ENCODE measurements around the gene TET2.

Gene TET2

DNA sequence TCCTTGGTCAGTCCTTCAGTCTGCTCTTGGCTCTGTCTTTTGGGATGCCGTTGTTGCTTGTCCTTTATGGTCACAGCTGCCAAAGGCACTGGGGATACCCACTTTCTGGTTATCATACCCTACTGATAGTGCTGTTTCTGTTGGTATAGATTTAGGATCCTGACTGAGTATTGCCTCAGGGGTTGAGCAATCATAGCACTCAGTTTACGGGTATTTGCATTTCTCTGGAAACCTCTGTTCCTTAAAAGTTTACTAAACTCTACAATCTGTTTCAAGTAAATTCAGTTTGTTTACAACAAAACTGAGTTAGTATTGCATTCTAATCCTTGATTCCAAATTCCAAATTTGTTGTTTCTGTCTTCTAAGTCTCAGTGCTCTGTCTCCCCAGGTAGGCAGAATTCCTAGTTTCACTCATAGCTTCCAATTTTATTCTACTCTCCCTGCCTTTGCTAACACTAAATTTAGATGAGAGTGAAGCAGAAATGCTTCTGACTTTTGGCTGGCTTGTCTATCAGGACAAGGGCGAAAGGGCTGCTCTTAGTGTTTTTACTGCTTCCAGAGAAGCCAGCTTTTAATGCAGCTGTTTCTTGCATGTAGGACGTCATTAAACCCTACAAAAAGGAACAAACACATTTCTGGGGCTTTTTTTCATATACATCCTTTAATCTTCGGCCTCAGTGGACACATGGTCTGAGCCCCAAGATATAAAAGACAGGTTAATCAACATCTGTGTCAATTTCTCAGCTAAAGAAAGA, 17.2 kb upstream of the TET2 start:
- Mint-ChIP-seq H3K36me3 (no peaks in the 10 kb centered on the region), H3K27ac (no peak overlapping the region), H3K9me3 (no peaks in the 10 kb centered on the region), H3K4me3 (no peak overlapping the region), H3K4me1 (no peaks in the 10 kb centered on the region), H3K27me3 (no peaks in the 10 kb centered on the region)
- ATAC-seq, result no peak

DNA sequence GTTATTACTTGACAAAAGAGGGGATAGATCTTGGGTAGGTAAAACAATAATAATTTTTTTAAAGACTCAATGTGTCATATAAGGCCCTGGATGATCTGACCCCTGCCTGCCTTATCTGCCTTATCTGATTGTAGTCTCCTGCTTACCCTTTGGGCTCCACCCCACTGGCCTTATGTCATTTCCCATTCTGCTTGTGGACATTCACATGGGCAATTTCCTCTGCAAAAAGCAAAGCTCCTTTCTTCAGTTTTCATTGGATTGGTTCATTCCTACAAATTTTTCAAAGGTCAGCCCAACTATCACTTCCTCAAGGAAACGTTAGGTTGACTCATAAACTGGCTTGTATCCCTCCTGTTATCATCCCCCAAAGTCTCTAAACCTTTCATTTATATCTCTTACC, 15.7 kb upstream of the TET2 start:
- H3K4me1 Mint-ChIP-seq, result no peaks in the 10 kb centered on the region
- no peak overlapping the region for H3K4me3 Mint-ChIP-seq

DNA sequence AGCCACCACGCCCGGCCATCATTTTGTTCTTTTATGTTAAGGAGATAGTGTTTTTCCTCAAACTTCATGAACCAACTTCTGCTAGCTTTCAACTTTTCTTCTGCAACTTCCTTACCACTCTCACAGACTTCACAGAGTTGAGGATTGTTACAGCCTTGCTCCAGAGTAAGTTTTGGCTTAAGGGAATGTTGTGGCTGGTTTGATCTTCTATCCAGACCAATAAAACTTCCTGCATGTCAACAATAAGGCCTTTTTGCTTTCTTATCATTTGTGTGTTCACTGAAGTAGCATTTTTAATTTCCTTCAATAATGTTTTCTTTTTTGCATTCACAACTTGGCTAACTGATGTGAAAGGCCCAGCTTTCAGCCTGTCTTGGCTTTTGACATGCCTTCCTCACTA, 12.7 kb upstream of the TET2 start:
- H3K36me3 Mint-ChIP-seq, result no peaks in the 10 kb centered on the region
- H3K4me3 Mint-ChIP-seq, result no peak overlapping the region

More for the DNA sequence above, 15.7 kb upstream of the TET2 start:
- no peaks in the 10 kb centered on the region for H3K36me3 Mint-ChIP-seq
- H3K9me3 Mint-ChIP-seq, result no peaks in the 10 kb centered on the region
- H3K27ac Mint-ChIP-seq, result no peak overlapping the region
- no peak for ATAC-seq
- no peaks in the 10 kb centered on the region for H3K27me3 Mint-ChIP-seq

DNA sequence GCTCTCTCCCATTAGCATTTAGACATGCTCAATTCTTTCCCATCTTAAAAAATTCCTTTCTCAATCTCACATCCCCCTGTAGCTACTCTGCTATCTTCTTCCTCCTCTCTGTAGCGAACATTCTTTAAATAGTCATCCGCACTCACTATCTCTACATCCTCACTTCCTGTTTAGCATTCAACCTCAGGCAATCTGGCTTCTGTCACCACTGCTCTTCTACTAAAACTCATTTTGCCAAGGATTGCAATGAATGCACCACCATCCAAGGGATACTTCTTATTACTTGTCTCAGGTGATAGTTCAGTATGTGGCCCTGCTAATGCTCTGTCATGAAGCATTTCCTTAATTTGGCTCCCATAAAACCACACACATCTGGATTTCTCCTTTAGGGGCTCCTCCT, 10.9 kb upstream of the TET2 start:
- H3K4me1 Mint-ChIP-seq, result no peaks in the 10 kb centered on the region
- no peaks in the 10 kb centered on the region for H3K27me3 Mint-ChIP-seq
- no peak overlapping the region for H3K27ac Mint-ChIP-seq
- no peaks in the 10 kb centered on the region for H3K9me3 Mint-ChIP-seq
- H3K36me3 Mint-ChIP-seq, result no peaks in the 10 kb centered on the region
- no peak for ATAC-seq
- H3K4me3 Mint-ChIP-seq, result no peak overlapping the region

More for the DNA sequence above, 12.7 kb upstream of the TET2 start:
- no peak overlapping the region for H3K27ac Mint-ChIP-seq
- no peak for ATAC-seq
- no peaks in the 10 kb centered on the region for H3K27me3 Mint-ChIP-seq
- H3K4me1 Mint-ChIP-seq, result no peaks in the 10 kb centered on the region
- no peaks in the 10 kb centered on the region for H3K9me3 Mint-ChIP-seq

DNA sequence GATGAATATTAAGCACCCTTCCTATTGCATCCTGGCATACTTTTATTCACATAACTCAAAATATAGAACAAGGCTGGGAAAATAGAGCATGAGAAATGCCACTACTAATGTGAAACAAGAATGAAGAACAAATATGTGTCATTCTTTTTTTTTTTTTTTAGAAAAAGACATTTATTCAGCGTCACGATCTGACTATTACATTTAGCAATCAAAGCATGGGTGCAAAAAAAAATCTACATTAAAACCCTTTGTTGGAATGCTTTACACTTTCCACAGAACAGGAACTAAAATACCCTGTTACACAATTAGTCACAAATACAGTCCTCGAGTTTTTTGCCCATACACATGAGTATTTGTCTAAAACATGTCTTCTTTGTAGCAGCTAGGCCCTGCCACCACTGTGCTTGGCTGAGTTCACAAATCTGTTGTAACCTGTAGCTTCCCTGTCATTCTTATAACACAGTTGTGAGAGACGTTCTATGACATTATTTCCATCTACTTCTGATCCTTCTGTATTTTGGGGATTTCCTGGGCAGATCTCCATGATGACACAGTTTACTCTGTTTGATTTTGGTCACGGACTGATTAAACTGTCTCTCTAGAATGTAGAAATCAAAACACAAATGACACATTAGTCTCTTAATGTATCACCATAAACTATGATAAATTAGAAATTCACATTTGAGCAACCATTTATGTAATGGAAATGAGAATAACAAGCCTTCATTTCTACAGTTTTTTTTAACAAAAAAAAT, 9.4 kb upstream of the TET2 start:
- H3K9me3 Mint-ChIP-seq, result no peaks in the 10 kb centered on the region
- H3K4me1 Mint-ChIP-seq, result peaks cover 6% of the 10 kb centered on the region
- H3K36me3 Mint-ChIP-seq, result no peaks in the 10 kb centered on the region
- no peak overlapping the region for H3K4me3 Mint-ChIP-seq
- H3K27me3 Mint-ChIP-seq, result no peaks in the 10 kb centered on the region
- H3K27ac Mint-ChIP-seq, result no peak overlapping the region
- ATAC-seq, result no peak

DNA sequence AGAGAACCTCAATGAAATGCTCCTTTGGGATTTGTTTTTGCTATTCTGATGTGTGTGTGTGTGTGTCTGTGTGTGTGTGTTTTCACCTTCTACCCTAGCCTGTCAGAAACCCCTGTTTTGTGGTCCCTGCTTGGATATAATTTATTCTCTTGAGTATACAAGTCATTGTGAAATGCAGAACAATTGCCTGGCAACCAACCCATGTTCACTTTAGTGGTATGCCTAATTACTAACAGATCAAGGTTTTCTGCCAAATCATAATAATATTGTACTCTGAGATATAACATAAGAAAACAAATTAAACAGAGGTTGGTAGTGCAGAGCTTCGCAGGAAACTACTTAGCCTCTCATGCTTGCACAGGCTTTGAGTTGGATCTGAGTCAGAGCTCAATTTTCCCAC, 7.0 kb upstream of the TET2 start:
- ATAC-seq, result no peak
- no peak overlapping the region for H3K4me3 Mint-ChIP-seq
- H3K4me1 Mint-ChIP-seq, result peaks cover 15% of the 10 kb centered on the region
- no peaks in the 10 kb centered on the region for H3K9me3 Mint-ChIP-seq
- H3K27ac Mint-ChIP-seq, result no peak overlapping the region
- no peaks in the 10 kb centered on the region for H3K36me3 Mint-ChIP-seq
- no peaks in the 10 kb centered on the region for H3K27me3 Mint-ChIP-seq

DNA sequence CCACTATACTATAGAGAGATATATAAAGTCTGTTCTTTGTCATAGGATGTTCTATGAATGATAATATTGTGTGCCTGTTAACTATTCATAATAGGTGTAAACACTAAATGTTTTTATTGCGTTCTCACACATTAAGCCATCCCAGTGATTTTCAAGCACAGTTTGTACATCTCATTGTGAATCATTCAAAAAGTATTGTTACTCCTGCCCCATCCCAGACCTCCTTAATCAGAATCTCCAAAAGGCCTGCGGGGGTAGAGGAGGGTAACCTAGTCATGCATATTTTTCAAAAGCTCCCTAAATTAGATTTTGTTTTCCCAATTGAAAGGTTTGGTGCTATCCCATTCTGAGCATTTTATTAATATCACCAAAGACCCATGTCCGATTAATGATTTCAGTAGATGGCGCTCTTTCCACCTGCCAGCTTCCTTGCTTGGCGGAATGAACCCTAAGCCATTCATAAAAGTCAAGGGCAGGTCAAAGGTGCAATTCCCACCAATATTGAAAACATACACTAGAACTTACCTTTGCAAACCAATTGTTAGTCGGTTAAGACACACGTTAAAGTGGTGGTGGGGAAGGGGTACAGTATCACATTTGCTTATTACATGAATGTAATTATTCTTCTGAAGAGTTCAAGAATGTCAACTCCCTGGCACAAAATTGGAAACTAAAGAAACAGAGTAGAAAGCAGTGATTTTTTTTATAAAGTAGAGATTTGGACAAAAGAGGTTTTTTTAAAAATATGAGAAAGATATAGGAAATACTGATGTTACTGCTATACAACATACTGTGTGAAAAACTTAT, 5.8 kb upstream of the TET2 start:
- Mint-ChIP-seq H3K36me3 (no peaks in the 10 kb centered on the region), H3K4me3 (no peak overlapping the region), H3K4me1 (peaks cover 28% of the 10 kb centered on the region), H3K9me3 (no peaks in the 10 kb centered on the region), H3K27ac (no peak overlapping the region), H3K27me3 (no peaks in the 10 kb centered on the region)
- ATAC-seq, result peak; percentile 45

DNA sequence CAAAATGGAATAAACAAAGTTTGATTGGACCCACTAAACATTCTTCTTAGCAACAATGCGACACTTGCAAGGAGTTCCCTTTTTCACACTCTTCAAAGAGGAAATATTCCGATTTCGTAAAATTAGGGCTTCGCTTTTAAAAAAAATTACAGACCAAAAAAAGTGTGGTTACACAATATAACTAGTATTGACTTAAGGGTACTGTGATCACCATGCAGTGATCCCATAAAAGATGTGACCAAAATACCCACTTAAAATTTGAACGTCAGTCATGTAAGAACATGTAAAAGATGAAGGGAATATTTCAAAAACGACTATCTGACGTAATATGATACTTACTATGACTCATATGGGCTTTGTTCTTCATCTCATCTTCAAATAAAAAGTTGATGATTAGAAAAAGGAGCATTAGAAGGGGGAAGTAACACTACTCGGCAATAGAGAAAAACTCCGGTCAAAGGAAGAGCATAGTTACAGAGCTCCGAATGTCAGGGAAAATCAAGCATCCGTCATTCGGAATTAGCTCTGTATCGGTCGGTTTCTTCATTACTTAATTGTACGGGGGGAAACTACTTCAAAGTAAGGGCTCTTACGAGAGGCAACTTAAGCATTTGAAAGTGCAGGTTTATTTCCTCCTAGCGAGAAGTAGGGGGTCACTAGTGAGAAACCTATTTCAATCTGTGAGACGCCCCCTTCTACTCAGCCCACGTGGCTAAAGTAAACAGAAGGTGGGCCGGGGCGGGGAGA, 1.3 kb upstream of the TET2 start:
- Mint-ChIP-seq H3K4me1 (peaks cover 52% of the 10 kb centered on the region), H3K27ac (peak overlapping the region; percentile 99), H3K36me3 (no peaks in the 10 kb centered on the region), H3K4me3 (peak overlapping the region; percentile 89), H3K27me3 (no peaks in the 10 kb centered on the region), H3K9me3 (no peaks in the 10 kb centered on the region)
- ATAC-seq, result peak; percentile 1

DNA sequence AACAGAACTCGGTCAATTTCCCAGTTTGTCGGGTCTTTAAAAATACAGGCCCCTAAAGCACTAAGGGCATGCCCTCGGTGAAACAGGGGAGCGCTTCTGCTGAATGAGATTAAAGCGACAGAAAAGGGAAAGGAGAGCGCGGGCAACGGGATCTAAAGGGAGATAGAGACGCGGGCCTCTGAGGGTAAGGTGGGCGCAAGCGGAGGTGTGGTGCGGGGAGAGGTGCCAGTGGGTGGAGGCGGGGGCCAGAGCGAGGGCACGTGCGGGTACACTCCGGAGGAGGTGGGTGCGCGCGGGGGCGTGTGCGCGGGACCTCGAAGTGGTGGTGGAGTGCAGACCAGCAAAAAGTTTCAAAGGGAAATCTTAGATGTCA, 787 bp upstream of the TET2 start:
- ATAC-seq, result peak; percentile 59
- Mint-ChIP-seq H3K4me1 (peaks cover 57% of the 10 kb centered on the region), H3K9me3 (no peaks in the 10 kb centered on the region), H3K27me3 (no peaks in the 10 kb centered on the region), H3K27ac (peak overlapping the region; percentile 99), H3K4me3 (peak overlapping the region; percentile 89), H3K36me3 (no peaks in the 10 kb centered on the region)

DNA sequence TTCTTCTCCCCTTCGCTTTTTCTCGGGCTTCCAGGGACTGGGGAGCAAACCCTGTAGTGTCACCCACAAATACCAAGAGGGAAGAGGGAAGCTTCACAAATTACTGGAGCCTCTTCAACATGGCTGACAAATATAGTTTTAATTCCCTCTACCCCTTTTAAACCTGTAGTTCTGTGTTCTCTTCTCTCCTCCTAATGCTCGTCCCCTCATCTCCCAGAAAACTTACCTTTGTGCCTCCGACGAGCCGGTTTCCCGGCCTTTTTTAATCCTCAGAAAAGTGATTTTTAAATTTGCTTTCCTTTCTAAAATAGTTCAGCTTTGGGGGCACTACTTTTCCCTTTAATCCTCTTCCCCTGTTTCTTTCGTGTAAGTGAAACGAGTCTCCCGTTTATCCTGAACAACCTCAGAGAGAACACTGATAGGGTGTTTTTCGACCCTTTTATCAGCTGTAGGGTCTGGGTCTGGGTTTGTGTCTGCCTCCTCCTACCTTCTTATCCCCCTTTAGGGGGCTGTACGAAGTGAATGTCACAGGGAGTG, 408 bp downstream of the TET2 start:
- peak overlapping the region; percentile 89 for H3K4me3 Mint-ChIP-seq
- no peaks in the 10 kb centered on the region for H3K9me3 Mint-ChIP-seq
- no peaks in the 10 kb centered on the region for H3K27me3 Mint-ChIP-seq
- H3K27ac Mint-ChIP-seq, result peak overlapping the region; percentile 99
- ATAC-seq, result peak; percentile 11
- H3K4me1 Mint-ChIP-seq, result peaks cover 54% of the 10 kb centered on the region
- H3K36me3 Mint-ChIP-seq, result no peaks in the 10 kb centered on the region

DNA sequence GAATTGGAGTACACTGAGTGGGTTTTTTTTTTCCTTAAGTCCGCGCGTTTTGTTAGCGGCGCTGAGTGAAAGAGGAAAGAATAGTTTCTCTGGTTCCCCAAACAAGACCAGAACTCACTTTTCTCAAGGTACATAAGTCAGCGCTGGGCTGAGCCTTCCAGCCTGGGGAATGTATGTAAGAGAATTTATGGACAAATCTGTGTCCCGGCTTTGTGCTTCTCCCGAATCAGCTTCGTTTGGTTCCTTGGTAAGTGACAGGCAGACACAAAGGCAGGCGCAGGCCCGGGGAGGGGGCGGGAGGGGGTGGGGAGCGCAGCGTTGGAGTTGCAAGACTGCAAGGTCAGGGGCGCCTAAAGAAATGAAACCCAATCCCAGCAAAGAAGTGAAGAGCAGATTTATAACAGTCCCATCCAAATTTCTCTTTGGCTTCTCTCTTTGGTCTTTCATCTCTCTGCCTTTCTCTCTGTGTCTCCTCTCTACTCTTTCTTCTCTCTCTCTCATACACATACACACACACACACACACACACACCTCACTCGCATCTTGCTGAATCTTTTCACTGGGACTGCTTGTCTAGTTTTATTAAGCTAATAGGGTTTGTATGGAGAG, 981 bp downstream of the TET2 start:
- H3K36me3 Mint-ChIP-seq, result no peaks in the 10 kb centered on the region
- peaks cover 54% of the 10 kb centered on the region for H3K4me1 Mint-ChIP-seq
- H3K27ac Mint-ChIP-seq, result peak overlapping the region; percentile 99
- peak overlapping the region; percentile 89 for H3K4me3 Mint-ChIP-seq
- no peaks in the 10 kb centered on the region for H3K9me3 Mint-ChIP-seq
- no peaks in the 10 kb centered on the region for H3K27me3 Mint-ChIP-seq
- ATAC-seq, result no peak

DNA sequence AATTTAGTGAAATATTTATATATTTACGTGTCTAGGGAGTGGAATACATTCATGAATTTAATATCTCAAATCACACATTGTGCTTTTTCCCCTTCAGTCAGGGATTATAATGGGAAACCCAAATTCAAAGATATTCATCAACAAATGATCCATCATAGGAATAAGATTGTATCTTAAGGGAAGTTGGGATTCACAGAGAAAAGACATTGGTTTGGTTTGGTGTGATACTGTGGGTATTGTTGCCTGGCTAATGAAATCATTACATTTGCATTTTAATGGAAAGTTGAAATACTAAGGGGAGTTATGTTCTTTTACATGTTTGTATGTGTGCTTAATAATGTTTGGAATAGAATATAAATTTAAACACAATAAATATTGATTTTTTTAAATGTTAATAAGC, 1.7 kb downstream of the TET2 start:
- H3K27me3 Mint-ChIP-seq, result no peaks in the 10 kb centered on the region
- H3K36me3 Mint-ChIP-seq, result no peaks in the 10 kb centered on the region
- peaks cover 48% of the 10 kb centered on the region for H3K4me1 Mint-ChIP-seq
- no peaks in the 10 kb centered on the region for H3K9me3 Mint-ChIP-seq
- ATAC-seq, result no peak
- peak overlapping the region; percentile 89 for H3K4me3 Mint-ChIP-seq
- peak overlapping the region; percentile 99 for H3K27ac Mint-ChIP-seq

DNA sequence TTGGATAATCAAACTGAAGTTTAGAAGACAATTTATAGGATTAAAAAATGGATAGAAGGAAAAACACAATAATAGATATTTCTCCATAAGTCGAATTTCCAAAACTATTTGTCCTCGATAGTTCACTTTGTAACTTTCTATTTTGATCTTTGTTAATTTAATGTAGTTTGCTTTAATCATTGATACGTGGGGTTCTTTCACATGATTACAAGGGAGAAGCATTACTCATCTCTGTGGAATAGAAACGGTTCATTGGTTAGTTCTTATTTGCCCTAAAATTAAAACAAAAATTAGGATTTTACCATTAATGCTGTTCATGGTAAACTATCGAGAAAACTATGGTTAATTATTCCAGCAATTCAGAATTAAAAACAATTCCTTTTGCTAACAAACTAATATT, 2.1 kb downstream of the TET2 start:
- Mint-ChIP-seq H3K27ac (peak overlapping the region; percentile 27), H3K4me1 (peaks cover 50% of the 10 kb centered on the region)

DNA sequence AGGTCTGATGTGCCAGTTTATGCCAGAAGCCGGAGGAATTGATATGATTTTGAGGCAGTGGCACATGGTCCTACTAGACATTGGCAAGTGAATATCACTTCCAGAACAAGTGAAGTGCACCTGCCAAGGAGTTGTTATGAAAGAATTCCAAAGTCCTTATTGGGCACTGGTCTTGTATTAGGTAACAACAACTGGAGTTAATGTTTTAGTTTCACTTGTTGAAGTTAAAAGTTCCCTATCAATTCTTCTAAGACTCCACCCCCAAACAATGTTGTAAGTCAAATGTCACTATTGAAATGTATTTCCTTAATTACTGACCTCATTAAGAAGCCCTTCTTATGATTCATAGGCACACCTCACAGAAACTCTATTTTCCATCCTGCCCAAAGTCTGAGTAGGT, 3.1 kb downstream of the TET2 start:
- Mint-ChIP-seq H3K36me3 (no peaks in the 10 kb centered on the region), H3K27me3 (no peaks in the 10 kb centered on the region), H3K27ac (peak overlapping the region; percentile 27), H3K4me3 (no peak overlapping the region), H3K9me3 (no peaks in the 10 kb centered on the region), H3K4me1 (peaks cover 56% of the 10 kb centered on the region)
- no peak for ATAC-seq

More for the DNA sequence above, 2.1 kb downstream of the TET2 start:
- H3K36me3 Mint-ChIP-seq, result no peaks in the 10 kb centered on the region
- no peaks in the 10 kb centered on the region for H3K27me3 Mint-ChIP-seq
- no peak for ATAC-seq
- no peaks in the 10 kb centered on the region for H3K9me3 Mint-ChIP-seq
- peak overlapping the region; percentile 47 for H3K4me3 Mint-ChIP-seq

Data from stimulated activated memory B cell treated with anti-CD40 and anti-IgM and Interleukin-4, amounts not matched to agents 10 μg/mL and 1 μg/mL and 100 μg/mL, for 72 hours (primary cell).